ENCODE measurements around the gene PCDH10. TPM values are rescaled to one million over a fixed set of nuclear protein-coding genes. Genes with fewer than 3 reads are reported as not detected.

PCDH10 gene
- total and polyA plus RNA-seq, 2 donors from 2014 or later = 0.69 to 5.5 TPM

GRCh38 chr4:133147921-133148689 lies 989 bp upstream of the PCDH10 start:
- H3K27me3 ChIP-seq (ENCODE audit: control insufficient read depth, insufficient read depth, low read length) = peaks cover 20% of the 10 kb centered on the region
- intact Hi-C loops (cut with DNase I) = no loop called here
- peaks cover 3 to 21% (median 13%) of the 10 kb centered on the region in 3 donors for H3K4me1 ChIP-seq (ENCODE audit: control insufficient read depth in 2 of 3, insufficient read depth in 2 of 3, low read depth in 1 of 3, low read length in 3 of 3)
- H3K4me3 ChIP-seq (ENCODE audit: low read length in 3 of 3) = peak overlapping the region; percentile 62 to 87 (median 65)
- FAIRE-seq (no peak), DNase-seq (peak; percentile 46 to 66 (median 61))
- H3K36me3 ChIP-seq (ENCODE audit: control insufficient read depth in 2 of 3, insufficient read depth in 3 of 3, low read length in 3 of 3) = no peaks in the 10 kb centered on the region
- no peak overlapping the region for H3K27ac ChIP-seq (ENCODE audit: low read depth in 2 of 2, low read length in 2 of 2)
- no peak for TF ChIP-seq CTCF (IDR thresholded peaks at IDR 0.05; ENCODE audit: borderline replicate concordance, extremely low read depth, insufficient read depth)
- peak overlapping the region in 2 of 3 donors; percentile 34 to 72 for H3K9ac ChIP-seq (ENCODE audit: low read length in 3 of 3)
- H3K9me3 ChIP-seq (ENCODE audit: control insufficient read depth in 2 of 3, insufficient read depth in 1 of 3, low read length in 3 of 3) = no peaks in the 10 kb centered on the region

DNA sequence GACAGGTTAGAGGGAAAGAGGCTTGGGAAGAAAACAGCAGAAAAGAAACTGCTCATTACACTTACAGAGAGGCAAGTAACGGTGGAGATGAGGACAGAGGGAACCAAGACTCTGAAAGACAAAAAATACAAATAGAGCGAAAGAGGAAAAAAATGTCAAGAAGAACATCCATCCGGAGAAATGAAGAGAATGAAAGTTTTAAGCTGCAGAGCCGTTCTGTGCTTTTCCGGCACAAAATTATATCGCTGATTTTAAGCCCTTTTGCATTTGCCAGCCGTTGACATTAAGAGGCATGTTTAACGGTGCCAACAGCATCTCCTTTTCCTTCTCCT lies 236 bp downstream of the PCDH10 start:
- peaks cover 3 to 21% (median 13%) of the 10 kb centered on the region in 3 donors for H3K4me1 ChIP-seq (ENCODE audit: control insufficient read depth in 2 of 3, insufficient read depth in 2 of 3, low read depth in 1 of 3, low read length in 3 of 3)
- DNase-seq (no peak), FAIRE-seq (no peak)
- intact Hi-C loops (cut with DNase I) = no loop called here
- H3K27me3 ChIP-seq (ENCODE audit: control insufficient read depth, insufficient read depth, low read length) = peaks cover 20% of the 10 kb centered on the region
- H3K9ac ChIP-seq (ENCODE audit: low read length in 3 of 3) = peak overlapping the region in 1 of 3 donors; percentile 80
- no peak overlapping the region for H3K27ac ChIP-seq (ENCODE audit: low read depth in 2 of 2, low read length in 2 of 2)
- H3K4me3 ChIP-seq (ENCODE audit: low read length in 3 of 3) = peak overlapping the region; percentile 62 to 88 (median 79)
- TF ChIP-seq CTCF (IDR thresholded peaks at IDR 0.05; ENCODE audit: borderline replicate concordance, extremely low read depth, insufficient read depth) = no peak
- no peaks in the 10 kb centered on the region for H3K36me3 ChIP-seq (ENCODE audit: control insufficient read depth in 2 of 3, insufficient read depth in 3 of 3, low read length in 3 of 3)
- H3K9me3 ChIP-seq (ENCODE audit: control insufficient read depth in 2 of 3, insufficient read depth in 1 of 3, low read length in 3 of 3) = no peaks in the 10 kb centered on the region

DNA sequence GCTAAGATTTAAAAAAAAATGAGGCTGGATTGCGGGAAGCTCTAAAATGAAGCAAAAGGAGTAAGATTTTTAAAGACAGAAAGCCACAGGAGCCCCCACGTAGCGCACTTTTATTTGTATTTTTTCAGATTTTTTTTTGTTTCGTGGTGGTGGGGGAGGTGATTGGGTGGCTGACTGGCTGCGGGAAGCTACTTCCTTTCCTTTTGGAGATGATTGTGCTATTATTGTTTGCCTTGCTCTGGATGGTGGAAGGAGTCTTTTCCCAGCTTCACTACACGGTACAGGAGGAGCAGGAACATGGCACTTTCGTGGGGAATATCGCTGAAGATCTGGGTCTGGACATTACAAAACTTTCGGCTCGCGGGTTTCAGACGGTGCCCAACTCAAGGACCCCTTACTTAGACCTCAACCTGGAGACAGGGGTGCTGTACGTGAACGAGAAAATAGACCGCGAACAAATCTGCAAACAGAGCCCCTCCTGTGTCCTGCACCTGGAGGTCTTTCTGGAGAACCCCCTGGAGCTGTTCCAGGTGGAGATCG lies 908 bp downstream of the PCDH10 start:
- H3K4me3 ChIP-seq (ENCODE audit: low read length in 3 of 3) = peak overlapping the region; percentile 52 to 88 (median 62)
- H3K27me3 ChIP-seq (ENCODE audit: control insufficient read depth, insufficient read depth, low read length) = peaks cover 17% of the 10 kb centered on the region

More for the DNA sequence above, 908 bp downstream of the PCDH10 start:
- no peak for FAIRE-seq
- Histone ChIP-seq H3K27ac (ENCODE audit: low read depth in 2 of 2, low read length in 2 of 2) (no peak overlapping the region), H3K9me3 (ENCODE audit: control insufficient read depth in 2 of 3, insufficient read depth in 1 of 3, low read length in 3 of 3) (no peaks in the 10 kb centered on the region), H3K36me3 (ENCODE audit: control insufficient read depth in 2 of 3, insufficient read depth in 3 of 3, low read length in 3 of 3) (no peaks in the 10 kb centered on the region), H3K4me1 (ENCODE audit: control insufficient read depth in 2 of 3, insufficient read depth in 2 of 3, low read depth in 1 of 3, low read length in 3 of 3) (peaks cover 3 to 21% (median 13%) of the 10 kb centered on the region in 3 donors), H3K9ac (ENCODE audit: low read length in 3 of 3) (peak overlapping the region in 1 of 3 donors; percentile 80)
- intact Hi-C loops (cut with DNase I) = no loop called here
- no peak for TF ChIP-seq CTCF (IDR thresholded peaks at IDR 0.05; ENCODE audit: borderline replicate concordance, extremely low read depth, insufficient read depth)
- peak in 2 of 5 donors; percentile 25 to 31 for DNase-seq

All from kidney (tissue), 14 donors.